ENCODE data around the gene EIF3M. TPM values are rescaled to one million over a fixed set of nuclear protein-coding genes. Genes with fewer than 3 reads are reported as not detected.

Gene EIF3M
- polyA plus RNA-seq, 1 donor from 2014 or later: 333 TPM

- Histone ChIP-seq H3K4me2 (ENCODE audit: low read length) (no peak overlapping the region), H3K4me3 (ENCODE audit: low read length) (no peak overlapping the region), H3K27ac (ENCODE audit: low read length) (no peak overlapping the region), H2AFZ (ENCODE audit: low read depth, low read length) (no peak overlapping the region), H3K27me3 (ENCODE audit: insufficient read depth, low read depth, low read length) (no peaks in the 10 kb centered on the region), H3K9me2 (ENCODE audit: insufficient read depth, low read length) (no peaks in the 10 kb centered on the region), H3K79me2 (replicated peaks; ENCODE audit: insufficient read depth, low read length) (no peaks in the 10 kb centered on the region), H3K9ac (ENCODE audit: low read length) (no peak overlapping the region), H3F3A (ENCODE audit: insufficient read depth, low read length, poor library complexity, severe bottlenecking) (no peaks in the 10 kb centered on the region), H3K9me3 (ENCODE audit: low read length) (no peaks in the 10 kb centered on the region), H3K36me3 (ENCODE audit: insufficient read depth, low read length) (no peaks in the 10 kb centered on the region), H4K20me1 (ENCODE audit: insufficient read depth) (no peaks in the 10 kb centered on the region)
- no peak for TF ChIP-seq TAF1 (IDR thresholded peaks at IDR 0.05; ENCODE audit: low read depth)
These were observed 21.8 kb upstream of the EIF3M start for GRCh38 chr11:32561835-32562234.

GRCh38 chr11:32562839-32563599 lies 20.6 kb upstream of the EIF3M start:
- Histone ChIP-seq H3K9me2 (ENCODE audit: insufficient read depth, low read length) (no peaks in the 10 kb centered on the region), H2AFZ (ENCODE audit: low read depth, low read length) (no peak overlapping the region), H3K27ac (ENCODE audit: low read length) (no peak overlapping the region), H3K9ac (ENCODE audit: low read length) (no peak overlapping the region), H3F3A (ENCODE audit: insufficient read depth, low read length, poor library complexity, severe bottlenecking) (no peaks in the 10 kb centered on the region), H3K4me2 (ENCODE audit: low read length) (no peak overlapping the region), H4K20me1 (ENCODE audit: insufficient read depth) (no peaks in the 10 kb centered on the region), H3K36me3 (ENCODE audit: insufficient read depth, low read length) (no peaks in the 10 kb centered on the region), H3K27me3 (ENCODE audit: insufficient read depth, low read depth, low read length) (no peaks in the 10 kb centered on the region), H3K4me3 (ENCODE audit: low read length) (no peak overlapping the region), H3K9me3 (ENCODE audit: low read length) (no peaks in the 10 kb centered on the region), H3K79me2 (replicated peaks; ENCODE audit: insufficient read depth, low read length) (no peaks in the 10 kb centered on the region)
- no peak for TF ChIP-seq EZH2 (IDR thresholded peaks at IDR 0.05; ENCODE audit: borderline replicate concordance, insufficient read depth, low read length, poor library complexity, severe bottlenecking)
- no peak for TF ChIP-seq SMC3 (conservative IDR thresholded peaks at IDR 0.05; ENCODE audit: poor library complexity)
- no peak for TF ChIP-seq MXI1 (conservative IDR thresholded peaks at IDR 0.05; ENCODE audit: poor library complexity, severe bottlenecking)

- Histone ChIP-seq H3K9ac (ENCODE audit: low read length) (no peak overlapping the region), H3K27me3 (ENCODE audit: insufficient read depth, low read depth, low read length) (no peaks in the 10 kb centered on the region), H3K9me3 (ENCODE audit: low read length) (no peaks in the 10 kb centered on the region), H4K20me1 (ENCODE audit: insufficient read depth) (no peaks in the 10 kb centered on the region), H3K9me2 (ENCODE audit: insufficient read depth, low read length) (no peaks in the 10 kb centered on the region), H3K27ac (ENCODE audit: low read length) (no peak overlapping the region), H3K36me3 (ENCODE audit: insufficient read depth, low read length) (no peaks in the 10 kb centered on the region), H3K79me2 (replicated peaks; ENCODE audit: insufficient read depth, low read length) (no peaks in the 10 kb centered on the region), H3F3A (ENCODE audit: insufficient read depth, low read length, poor library complexity, severe bottlenecking) (no peaks in the 10 kb centered on the region), H3K4me3 (ENCODE audit: low read length) (no peak overlapping the region), H3K4me2 (ENCODE audit: low read length) (no peak overlapping the region), H2AFZ (ENCODE audit: low read depth, low read length) (no peak overlapping the region)
- TF ChIP-seq MXI1 (conservative IDR thresholded peaks at IDR 0.05; ENCODE audit: poor library complexity, severe bottlenecking) (no peak), POLR2AphosphoS5 (IDR thresholded peaks at IDR 0.05) (no peak), CTCF (IDR thresholded peaks at IDR 0.05; ENCODE audit: poor library complexity, severe bottlenecking) (no peak), RAD21 (conservative IDR thresholded peaks at IDR 0.05) (no peak), EP300 (conservative IDR thresholded peaks at IDR 0.05; ENCODE audit: poor library complexity, severe bottlenecking) (no peak), TAF1 (IDR thresholded peaks at IDR 0.05; ENCODE audit: low read depth) (no peak), EZH2 (IDR thresholded peaks at IDR 0.05; ENCODE audit: borderline replicate concordance, insufficient read depth, low read length, poor library complexity, severe bottlenecking) (no peak), SMC3 (conservative IDR thresholded peaks at IDR 0.05; ENCODE audit: poor library complexity) (no peak), REST (IDR thresholded peaks at IDR 0.05; ENCODE audit: borderline replicate concordance) (no peak)
These were observed 20.1 kb upstream of the EIF3M start for GRCh38 chr11:32563600-32563959.

Measured in neural cell (in vitro differentiated cells).